Measurements from ENCODE around the gene DDX52.

Gene DDX52

GRCh38 chr17:37608351-37609169 is 34.7 kb downstream of the DDX52 start:
- no peak for TF ChIP-seq CTCF (IDR thresholded peaks at IDR 0.05; ENCODE audit: control insufficient read depth, extremely low read depth, insufficient read depth)
- DNase-seq (ENCODE audit: low read depth): no peak
- H3K4me3 ChIP-seq (ENCODE audit: low read depth, low read length): peak overlapping the region; percentile 75

GRCh38 chr17:37607637-37608331 is 35.5 kb downstream of the DDX52 start:
- TF ChIP-seq CTCF (IDR thresholded peaks at IDR 0.05; ENCODE audit: control insufficient read depth, extremely low read depth, insufficient read depth): no peak
- no peak for DNase-seq (ENCODE audit: low read depth)
- H3K4me3 ChIP-seq (ENCODE audit: low read depth, low read length): peak overlapping the region; percentile 75

- H3K4me3 ChIP-seq (ENCODE audit: low read depth, low read length): no peak overlapping the region
- DNase-seq (ENCODE audit: low read depth): no peak
- no peak for TF ChIP-seq CTCF (IDR thresholded peaks at IDR 0.05; ENCODE audit: control insufficient read depth, extremely low read depth, insufficient read depth)
These were observed 37.3 kb downstream of the DDX52 start for GRCh38 chr17:37605813-37606505.

DNA sequence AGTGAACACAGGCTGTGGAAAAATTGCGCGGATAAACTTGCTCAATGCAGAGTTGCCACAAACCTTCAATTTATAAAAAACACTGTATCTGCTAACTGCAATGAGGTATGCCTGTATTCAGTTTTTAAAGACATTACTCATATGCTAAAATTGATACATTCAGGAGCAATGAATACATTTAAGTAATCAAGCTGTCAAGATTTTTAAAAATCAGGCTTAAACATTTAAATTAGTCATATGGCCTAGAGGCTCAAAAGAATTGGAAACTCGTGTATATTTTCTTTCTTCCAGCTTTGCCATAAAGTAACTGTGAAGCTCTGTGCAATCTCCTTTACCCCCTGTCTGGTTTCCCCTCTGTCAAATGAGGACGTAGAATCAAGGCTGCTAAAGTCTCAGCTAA is 38.2 kb downstream of the DDX52 start:
- H3K4me3 ChIP-seq (ENCODE audit: low read depth, low read length): no peak overlapping the region
- no peak for DNase-seq (ENCODE audit: low read depth)
- TF ChIP-seq CTCF (IDR thresholded peaks at IDR 0.05; ENCODE audit: control insufficient read depth, extremely low read depth, insufficient read depth): no peak

DNA sequence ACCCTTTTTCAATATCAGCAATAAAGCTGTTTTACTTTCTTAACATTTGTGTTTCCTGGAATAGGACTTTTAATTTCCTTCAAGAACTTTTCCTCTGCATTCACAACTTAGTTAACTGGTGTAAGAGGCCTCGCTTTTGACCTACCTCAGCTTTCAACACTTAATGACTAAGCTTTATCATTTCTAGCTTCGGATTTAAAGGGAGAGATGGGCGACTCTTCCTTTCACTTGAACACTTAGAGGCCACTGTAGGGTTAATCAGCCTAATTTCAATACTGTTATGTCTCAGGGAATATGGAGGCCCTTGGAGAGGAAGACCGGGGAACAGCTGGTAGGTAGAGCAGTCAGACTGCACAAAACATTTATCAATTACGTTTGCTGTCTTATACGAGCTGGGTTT is 38.7 kb downstream of the DDX52 start:
- no peak for DNase-seq (ENCODE audit: low read depth)
- no peak for TF ChIP-seq CTCF (IDR thresholded peaks at IDR 0.05; ENCODE audit: control insufficient read depth, extremely low read depth, insufficient read depth)

DNA sequence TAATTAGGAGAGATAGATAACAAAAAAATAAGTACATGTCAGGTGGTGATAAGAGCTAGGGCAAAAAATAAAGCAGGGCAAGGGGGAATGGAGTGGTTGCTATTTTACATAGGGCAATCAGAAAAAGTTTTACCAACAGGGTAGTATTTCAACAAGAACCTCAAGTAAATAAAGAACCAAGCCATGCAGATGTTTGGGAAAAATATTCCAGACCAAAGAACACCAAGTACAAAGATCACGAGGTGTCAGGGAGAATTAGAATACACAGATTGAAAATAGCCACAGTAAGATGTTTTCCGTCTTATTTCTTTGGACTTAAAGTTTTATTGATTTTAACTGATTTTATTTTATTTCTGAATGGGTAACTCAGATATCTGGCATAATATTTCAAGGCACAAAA is 45.1 kb downstream of the DDX52 start:
- DNase-seq (ENCODE audit: low read depth): no peak
- H3K4me3 ChIP-seq (ENCODE audit: low read depth, low read length): no peak overlapping the region
- no peak for TF ChIP-seq CTCF (IDR thresholded peaks at IDR 0.05; ENCODE audit: control insufficient read depth, extremely low read depth, insufficient read depth)

More for the DNA sequence above, 38.7 kb downstream of the DDX52 start:
- no peak overlapping the region for H3K4me3 ChIP-seq (ENCODE audit: low read depth, low read length)
